Endothelial cell (in vitro differentiated cells): ENCODE results near the gene PEX5L. TPM values are rescaled to one million over a fixed set of nuclear protein-coding genes. Genes with fewer than 3 reads are reported as not detected.

ENCODE experiments used
- DNase-seq: peaks from one replicate; pipeline ENCODE4 v3.0.0; 2021; ENCODE audit warnings: low spot score
- H3K27ac Mint-ChIP-seq: one replicate; pipeline ENCODE4 v1.8.0; 2021; ENCODE audit warnings: mixed read lengths, inconsistent platforms; ENCODE audit not compliant: unreplicated experiment
- H3K27me3 Mint-ChIP-seq: one replicate; pipeline ENCODE4 v1.8.0; 2021; ENCODE audit warnings: mild to moderate bottlenecking, moderate library complexity, mixed read lengths, inconsistent platforms; ENCODE audit not compliant: unreplicated experiment
- H3K36me3 Mint-ChIP-seq: one replicate; pipeline ENCODE4 v1.8.0; 2021; ENCODE audit warnings: mild to moderate bottlenecking, low read depth, mixed read lengths, inconsistent platforms; ENCODE audit not compliant: unreplicated experiment
- H3K4me1 Mint-ChIP-seq: one replicate; pipeline ENCODE4 v1.8.0; 2021; ENCODE audit warnings: mild to moderate bottlenecking, mixed read lengths, inconsistent platforms; ENCODE audit not compliant: unreplicated experiment
- H3K4me3 Mint-ChIP-seq: one replicate; pipeline ENCODE4 v1.8.0; 2021; ENCODE audit warnings: mild to moderate bottlenecking, mixed read lengths, inconsistent platforms; ENCODE audit not compliant: unreplicated experiment
- H3K9me3 Mint-ChIP-seq: one replicate; pipeline ENCODE4 v1.8.0; 2021; ENCODE audit warnings: mixed read lengths, inconsistent platforms; ENCODE audit not compliant: unreplicated experiment
- total RNA-seq: library from RNA; stranded (reverse); fragmentation: NEBNext Ultra II Directional; extraction: Animal tissue kit (Norgen Biotek cat#: 25700); gene quantifications from one replicate; pipeline ENCODE4 v1.2.1, GENCODE V29; 2021; ENCODE audit not compliant: unreplicated experiment
- TF ChIP-seq, protein P1 (sequence below): fragments of 200-600 bp; sonication (generic); IDR thresholded peaks from one replicate; pipeline ENCODE4 v1.5.0; 2021; ENCODE audit warnings: antibody characterized with exemption; ENCODE audit not compliant: unreplicated experiment

Gene PEX5L
- total RNA-seq, 1 donor from 2014 or later: 5.2 TPM

DNA sequence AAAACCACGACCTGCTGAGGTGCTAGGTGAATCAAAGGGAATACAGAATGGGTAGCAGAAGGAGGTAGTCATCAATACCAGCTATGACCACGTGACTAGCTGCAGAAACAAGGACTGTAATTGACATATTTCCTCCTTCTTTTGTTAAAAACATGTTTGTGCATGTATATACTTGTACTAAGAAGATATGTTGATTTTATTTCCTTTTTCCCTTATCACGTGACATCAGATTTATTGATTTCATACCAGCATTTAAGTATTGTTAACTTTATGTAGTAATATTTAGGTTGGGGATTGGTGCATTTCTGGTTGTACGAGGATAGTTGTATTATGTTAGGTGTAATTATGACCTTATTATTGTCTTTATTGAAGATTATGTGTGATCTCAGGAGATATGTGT lies 36.2 kb downstream of the PEX5L start:
- peaks cover 4% of the 10 kb centered on the region for H3K36me3 Mint-ChIP-seq
- no peaks in the 10 kb centered on the region for H3K4me1 Mint-ChIP-seq
- H3K9me3 Mint-ChIP-seq: no peaks in the 10 kb centered on the region
- TF ChIP-seq, protein P1, sequence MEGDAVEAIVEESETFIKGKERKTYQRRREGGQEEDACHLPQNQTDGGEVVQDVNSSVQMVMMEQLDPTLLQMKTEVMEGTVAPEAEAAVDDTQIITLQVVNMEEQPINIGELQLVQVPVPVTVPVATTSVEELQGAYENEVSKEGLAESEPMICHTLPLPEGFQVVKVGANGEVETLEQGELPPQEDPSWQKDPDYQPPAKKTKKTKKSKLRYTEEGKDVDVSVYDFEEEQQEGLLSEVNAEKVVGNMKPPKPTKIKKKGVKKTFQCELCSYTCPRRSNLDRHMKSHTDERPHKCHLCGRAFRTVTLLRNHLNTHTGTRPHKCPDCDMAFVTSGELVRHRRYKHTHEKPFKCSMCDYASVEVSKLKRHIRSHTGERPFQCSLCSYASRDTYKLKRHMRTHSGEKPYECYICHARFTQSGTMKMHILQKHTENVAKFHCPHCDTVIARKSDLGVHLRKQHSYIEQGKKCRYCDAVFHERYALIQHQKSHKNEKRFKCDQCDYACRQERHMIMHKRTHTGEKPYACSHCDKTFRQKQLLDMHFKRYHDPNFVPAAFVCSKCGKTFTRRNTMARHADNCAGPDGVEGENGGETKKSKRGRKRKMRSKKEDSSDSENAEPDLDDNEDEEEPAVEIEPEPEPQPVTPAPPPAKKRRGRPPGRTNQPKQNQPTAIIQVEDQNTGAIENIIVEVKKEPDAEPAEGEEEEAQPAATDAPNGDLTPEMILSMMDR: no peak
- no peak overlapping the region for H3K4me3 Mint-ChIP-seq
- no peak overlapping the region for H3K27ac Mint-ChIP-seq
- peaks cover 2% of the 10 kb centered on the region for H3K27me3 Mint-ChIP-seq
- DNase-seq: no peak

DNA sequence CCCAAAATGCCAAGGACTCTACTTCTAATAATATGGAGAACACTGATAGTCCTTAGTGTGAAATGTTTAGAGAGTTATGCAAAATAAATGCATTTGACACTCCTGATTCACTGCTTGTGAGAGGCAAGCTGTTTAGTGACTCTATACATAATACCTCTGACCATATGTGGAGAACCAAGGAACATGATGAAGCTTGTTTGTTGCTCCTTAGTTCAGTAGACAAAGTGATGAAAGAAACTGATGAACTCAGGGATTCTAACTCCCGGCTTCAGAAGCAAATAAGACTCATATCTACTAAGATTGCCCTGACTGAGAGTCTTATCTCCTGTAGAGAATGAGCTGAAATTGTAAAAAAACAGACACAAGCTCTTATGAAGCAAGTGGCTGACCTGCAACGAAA lies 41.3 kb downstream of the PEX5L start:
- Mint-ChIP-seq H3K36me3 (peaks cover 4% of the 10 kb centered on the region), H3K27me3 (peaks cover 4% of the 10 kb centered on the region), H3K4me1 (no peaks in the 10 kb centered on the region), H3K27ac (no peak overlapping the region), H3K9me3 (no peaks in the 10 kb centered on the region), H3K4me3 (no peak overlapping the region)
- DNase-seq: no peak
- TF ChIP-seq, protein P1: no peak

DNA sequence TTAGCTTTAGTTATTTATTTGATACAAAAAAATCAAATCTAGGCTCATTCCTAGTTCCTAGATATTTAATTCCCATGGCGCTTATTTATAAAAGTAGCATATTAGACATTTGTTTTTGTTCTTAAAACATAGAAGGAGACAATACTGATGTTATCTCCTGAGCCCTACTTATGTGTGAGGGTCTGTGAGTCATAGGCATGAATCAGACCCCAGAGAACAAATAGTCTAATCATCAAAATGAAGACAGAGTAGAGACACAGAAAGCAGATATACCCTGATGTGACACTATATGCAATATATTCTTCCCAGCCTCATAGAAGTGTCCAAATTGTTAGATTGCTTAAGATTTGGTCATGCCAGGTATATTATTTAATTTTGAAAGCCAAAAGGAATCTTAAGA lies 44.9 kb downstream of the PEX5L start:
- Mint-ChIP-seq H3K4me3 (no peak overlapping the region), H3K27me3 (peaks cover 4% of the 10 kb centered on the region), H3K4me1 (no peaks in the 10 kb centered on the region), H3K27ac (no peak overlapping the region), H3K36me3 (peaks cover 4% of the 10 kb centered on the region), H3K9me3 (no peaks in the 10 kb centered on the region)
- no peak for DNase-seq
- TF ChIP-seq, protein P1: no peak

DNA sequence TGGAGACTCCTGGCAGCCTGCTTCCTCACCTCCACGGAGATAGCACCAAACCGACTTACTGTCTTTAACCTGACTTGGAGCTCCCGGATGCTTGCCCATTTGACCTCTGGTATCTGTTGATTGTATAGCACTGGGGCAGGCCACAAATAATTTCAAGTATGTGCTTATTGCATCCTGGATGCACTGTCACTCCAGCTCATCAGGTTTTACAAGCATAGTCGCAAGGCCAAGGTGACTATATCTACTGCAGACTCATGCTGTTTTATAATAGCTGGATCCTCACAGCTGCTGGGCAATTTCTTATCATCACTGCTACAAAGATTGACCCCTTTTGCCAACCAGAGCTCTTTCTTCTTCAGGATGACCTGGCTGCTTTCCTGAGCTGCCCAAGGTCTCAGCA lies 45.6 kb downstream of the PEX5L start:
- Mint-ChIP-seq H3K9me3 (no peaks in the 10 kb centered on the region), H3K36me3 (peaks cover 1% of the 10 kb centered on the region), H3K4me3 (no peak overlapping the region), H3K27ac (no peak overlapping the region), H3K4me1 (no peaks in the 10 kb centered on the region), H3K27me3 (peaks cover 4% of the 10 kb centered on the region)
- TF ChIP-seq, protein P1: no peak
- DNase-seq: no peak

DNA sequence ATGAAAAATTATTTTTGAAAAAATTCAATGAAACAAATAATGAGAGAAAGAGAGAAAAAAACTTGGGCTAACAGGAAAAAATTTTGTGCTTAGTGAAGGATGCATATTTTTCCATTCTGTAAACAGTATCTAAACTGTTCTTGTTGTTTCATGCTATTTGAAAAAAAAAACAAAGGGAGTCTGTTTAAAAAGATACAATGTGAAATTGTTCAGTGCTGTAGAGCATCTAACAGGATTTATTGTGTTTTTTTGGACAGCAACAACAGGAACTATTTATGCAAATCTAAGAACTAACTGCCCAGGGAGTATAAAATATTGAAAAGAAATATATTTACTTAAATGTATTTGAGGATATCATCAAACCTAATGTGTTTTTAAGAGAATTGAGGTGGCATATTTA lies 55.1 kb downstream of the PEX5L start:
- H3K4me1 Mint-ChIP-seq: peaks cover 6% of the 10 kb centered on the region
- H3K27ac Mint-ChIP-seq: no peak overlapping the region
- H3K9me3 Mint-ChIP-seq: no peaks in the 10 kb centered on the region
- H3K36me3 Mint-ChIP-seq: no peaks in the 10 kb centered on the region
- TF ChIP-seq, protein P1: no peak
- no peaks in the 10 kb centered on the region for H3K27me3 Mint-ChIP-seq
- H3K4me3 Mint-ChIP-seq: no peak overlapping the region
- no peak for DNase-seq
